Coronary artery (tissue), 2 donors: ENCODE results near the gene FRMD8.

Experiments
- DNase-seq: peaks from one replicate; pipeline ENCODE4 v3.0.0-alpha.2; 2017; ENCODE audit warnings: low spot score
- H3K27ac ChIP-seq, 2 donors: fragments of 200-600 bp; sonication (generic); one replicate each; pipeline ENCODE4 v1.5.1; 2016 to 2019
- H3K4me3 ChIP-seq: fragments of 200-600 bp; sonication (generic); 2 replicates; pipeline ENCODE4 v1.5.1; 2016; ENCODE audit warnings: mild to moderate bottlenecking, moderate library complexity
- CTCF ChIP-seq: fragments of 200-600 bp; sonication (generic); IDR thresholded peaks from one replicate; pipeline ENCODE4 v1.5.1; 2019; ENCODE audit warnings: antibody characterized with exemption

Gene FRMD8

GRCh38 chr11:65417702-65418430 lies 31.4 kb downstream of the FRMD8 start:
- Histone ChIP-seq H3K27ac (peak overlapping the region; percentile 99 to 100), H3K4me3 (peak overlapping the region; percentile 90)
- no peak for TF ChIP-seq CTCF
- peak; percentile 92 for DNase-seq

- peak overlapping the region; percentile 90 for H3K4me3 ChIP-seq
- DNase-seq = no peak
Observed at GRCh38 chr11:65418431-65418680, 31.9 kb downstream of the FRMD8 start.

GRCh38 chr11:65418681-65419459 lies 32.4 kb downstream of the FRMD8 start:
- no peak for TF ChIP-seq CTCF
- H3K4me3 ChIP-seq = peak overlapping the region; percentile 90
- DNase-seq = peak; percentile 99

More at GRCh38 chr11:65418431-65418680, 31.9 kb downstream of the FRMD8 start:
- H3K27ac ChIP-seq = peak overlapping the region; percentile 99 to 100
- no peak for TF ChIP-seq CTCF

GRCh38 chr11:65419460-65419771 lies 33.0 kb downstream of the FRMD8 start:
- H3K4me3 ChIP-seq = peak overlapping the region; percentile 90
- TF ChIP-seq CTCF = no peak
- DNase-seq = peak; percentile 83

More at GRCh38 chr11:65418681-65419459, 32.4 kb downstream of the FRMD8 start:
- peak overlapping the region; percentile 99 to 100 for H3K27ac ChIP-seq

GRCh38 chr11:65419772-65420481 lies 33.5 kb downstream of the FRMD8 start:
- Histone ChIP-seq H3K4me3 (peak overlapping the region; percentile 90), H3K27ac (peak overlapping the region; percentile 99 to 100)
- DNase-seq = peak; percentile 98
- no peak for TF ChIP-seq CTCF

More at GRCh38 chr11:65419460-65419771, 33.0 kb downstream of the FRMD8 start:
- peak overlapping the region; percentile 99 to 100 for H3K27ac ChIP-seq

GRCh38 chr11:65420506-65420905 lies 34.1 kb downstream of the FRMD8 start:
- no peak for DNase-seq
- H3K4me3 ChIP-seq = peak overlapping the region; percentile 90

More at GRCh38 chr11:65420506-65420905, 34.1 kb downstream of the FRMD8 start:
- TF ChIP-seq CTCF = no peak
- H3K27ac ChIP-seq = peak overlapping the region; percentile 99 to 100
